Spleen (tissue), 7 donors: ENCODE measurements around the gene ABCA13.

ENCODE experiments used
- POLR2A ChIP-seq, 3 donors: fragments of 450-650 bp; IDR thresholded peaks; one replicate each; pipeline ENCODE4 v1.5.1; 2017; ENCODE audit warnings: antibody characterized with exemption in 3 of 3, mild to moderate bottlenecking in 1 of 3
- POLR2AphosphoS5 ChIP-seq, 3 donors: sonication (generic); formaldehyde crosslinking; IDR thresholded peaks; one replicate each; pipeline ENCODE4 v1.5.1; 2017; ENCODE audit warnings: antibody characterized with exemption in 3 of 3
- TF ChIP-seq, protein P1 (sequence below), 11 experiments: fragments of 200-600 bp in 7 of 11; fragments of 450-650 bp in 4 of 11; sonication (generic) in 4 of 11; IDR thresholded peaks in 8 of 11; conservative IDR thresholded peaks in 3 of 11; 1 replicate in 7 of 11; 2 replicates in 4 of 11; pipeline versions ENCODE4 v1.4.0 to v1.8.0; 2016 to 2021; ENCODE audit warnings: antibody characterized with exemption in 11 of 11, inconsistent platforms in 4 of 11, mild to moderate bottlenecking in 1 of 11
- donor health status: DM: no; HTN: no; CAD: no; lungs with moderate emphysema.
- donor health status: DM: no; HTN: no; CAD: no.
- donor health status: DM: no; HTN: no; CAD: no.

- TF ChIP-seq, protein P1, sequence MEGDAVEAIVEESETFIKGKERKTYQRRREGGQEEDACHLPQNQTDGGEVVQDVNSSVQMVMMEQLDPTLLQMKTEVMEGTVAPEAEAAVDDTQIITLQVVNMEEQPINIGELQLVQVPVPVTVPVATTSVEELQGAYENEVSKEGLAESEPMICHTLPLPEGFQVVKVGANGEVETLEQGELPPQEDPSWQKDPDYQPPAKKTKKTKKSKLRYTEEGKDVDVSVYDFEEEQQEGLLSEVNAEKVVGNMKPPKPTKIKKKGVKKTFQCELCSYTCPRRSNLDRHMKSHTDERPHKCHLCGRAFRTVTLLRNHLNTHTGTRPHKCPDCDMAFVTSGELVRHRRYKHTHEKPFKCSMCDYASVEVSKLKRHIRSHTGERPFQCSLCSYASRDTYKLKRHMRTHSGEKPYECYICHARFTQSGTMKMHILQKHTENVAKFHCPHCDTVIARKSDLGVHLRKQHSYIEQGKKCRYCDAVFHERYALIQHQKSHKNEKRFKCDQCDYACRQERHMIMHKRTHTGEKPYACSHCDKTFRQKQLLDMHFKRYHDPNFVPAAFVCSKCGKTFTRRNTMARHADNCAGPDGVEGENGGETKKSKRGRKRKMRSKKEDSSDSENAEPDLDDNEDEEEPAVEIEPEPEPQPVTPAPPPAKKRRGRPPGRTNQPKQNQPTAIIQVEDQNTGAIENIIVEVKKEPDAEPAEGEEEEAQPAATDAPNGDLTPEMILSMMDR (IDR thresholded peaks at IDR 0.05 in 8 of 11, conservative IDR thresholded peaks at IDR 0.05 in 3 of 11) = no peak
- TF ChIP-seq POLR2A (IDR thresholded peaks at IDR 0.05) = no peak
- no peak for TF ChIP-seq POLR2AphosphoS5 (IDR thresholded peaks at IDR 0.05)
Observed at GRCh38 chr7:48192996-48193395, 21.7 kb downstream of the ABCA13 start.
